ENCODE data around the gene CNOT6.

Gene CNOT6

DNA sequence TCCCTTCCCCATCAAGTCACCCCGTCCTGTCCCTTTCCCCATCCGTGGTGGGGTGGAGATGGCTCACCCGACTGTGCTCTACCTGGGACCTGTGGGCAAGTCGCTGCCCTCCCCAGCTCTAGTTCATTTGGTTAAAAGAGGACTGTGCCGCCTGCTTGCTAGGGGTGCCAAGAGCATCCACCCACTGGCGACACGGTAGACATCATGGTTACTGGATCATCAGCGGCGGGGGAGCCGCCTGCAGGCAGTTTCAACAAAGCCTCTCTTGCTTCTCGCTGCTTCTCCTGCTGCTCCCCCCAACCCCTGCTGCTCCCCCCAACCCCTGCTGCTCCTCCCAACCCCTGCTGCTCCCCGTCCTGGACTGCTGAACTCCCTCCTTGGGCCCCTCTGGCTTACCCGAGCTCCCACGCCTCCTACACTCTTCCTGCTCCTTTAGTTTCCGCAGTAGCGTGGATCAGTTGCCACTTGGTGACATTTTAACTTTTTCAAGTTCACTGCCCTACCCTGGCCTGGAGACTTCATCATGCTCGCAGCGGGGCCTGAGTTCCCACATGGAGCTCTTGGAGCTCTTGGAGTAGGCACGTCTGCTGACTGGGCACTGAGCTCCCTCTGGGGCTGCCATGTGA lies 119.1 kb downstream of the CNOT6 start:
- in situ Hi-C loops (cut with HindIII; ENCODE audit: low sequenced_read_pairs): no loop called here

DNA sequence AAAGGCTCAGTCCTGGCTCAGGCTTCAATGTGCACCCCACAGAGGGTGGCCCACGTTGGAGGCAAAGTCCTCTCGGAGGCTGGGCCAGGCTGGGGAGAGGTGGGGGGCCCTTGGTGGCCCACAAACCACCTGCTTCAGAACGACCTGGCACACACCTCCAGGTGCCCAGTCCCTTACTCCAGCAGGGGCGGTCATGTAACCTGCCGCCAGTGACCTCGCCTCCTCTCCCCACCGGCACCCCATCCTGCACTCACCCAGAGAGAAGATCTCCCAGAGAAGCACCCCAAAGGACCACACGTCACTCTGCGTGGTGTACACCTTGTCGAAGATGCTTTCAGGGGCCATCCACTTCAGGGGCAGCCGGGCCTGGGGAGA lies 119.6 kb downstream of the CNOT6 start:
- in situ Hi-C loops (cut with HindIII; ENCODE audit: low sequenced_read_pairs): no loop called here

DNA sequence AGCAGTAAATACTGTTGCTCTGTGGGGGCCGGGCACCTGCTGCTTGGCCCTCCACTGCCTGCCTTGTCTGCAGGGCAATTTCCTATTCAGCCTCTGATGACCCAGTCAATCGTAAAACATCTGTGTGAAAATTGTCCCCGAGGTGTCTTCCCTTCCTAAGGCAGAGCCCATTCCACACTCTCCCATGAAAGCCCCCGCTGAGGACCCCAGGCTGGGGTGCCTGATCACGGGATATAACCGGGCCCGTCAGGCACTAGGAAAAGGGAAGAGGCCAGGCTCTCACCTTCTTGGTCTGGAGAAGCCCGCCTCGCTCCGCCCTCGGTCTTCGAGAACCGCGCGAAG lies 124.3 kb downstream of the CNOT6 start:
- in situ Hi-C loops (cut with HindIII; ENCODE audit: low sequenced_read_pairs): no loop called here

GRCh38 chr5:180618829-180619562 lies 124.8 kb downstream of the CNOT6 start:
- in situ Hi-C loops (cut with HindIII; ENCODE audit: low sequenced_read_pairs): no loop called here

- in situ Hi-C loops (cut with HindIII; ENCODE audit: low sequenced_read_pairs): no loop called here
Measured at GRCh38 chr5:180619563-180619915, 125.4 kb downstream of the CNOT6 start.

GRCh38 chr5:180620014-180620413 lies 125.8 kb downstream of the CNOT6 start:
- in situ Hi-C loops (cut with HindIII; ENCODE audit: low sequenced_read_pairs): loop anchor here (5.0 kb wide), 1 partner anchor 73 kb away; no protein-coding TSS in a partner anchor

GRCh38 chr5:180621311-180621710 lies 127.1 kb downstream of the CNOT6 start:
- in situ Hi-C loops (cut with HindIII; ENCODE audit: low sequenced_read_pairs): loop anchor here (5.0 kb wide), 1 partner anchor 74 kb away; no protein-coding TSS in a partner anchor

GRCh38 chr5:180622910-180623309 lies 128.7 kb downstream of the CNOT6 start:
- in situ Hi-C loops (cut with HindIII; ENCODE audit: low sequenced_read_pairs): loop anchor here (5.0 kb wide), 1 partner anchor 76 kb away; no protein-coding TSS in a partner anchor

DNA sequence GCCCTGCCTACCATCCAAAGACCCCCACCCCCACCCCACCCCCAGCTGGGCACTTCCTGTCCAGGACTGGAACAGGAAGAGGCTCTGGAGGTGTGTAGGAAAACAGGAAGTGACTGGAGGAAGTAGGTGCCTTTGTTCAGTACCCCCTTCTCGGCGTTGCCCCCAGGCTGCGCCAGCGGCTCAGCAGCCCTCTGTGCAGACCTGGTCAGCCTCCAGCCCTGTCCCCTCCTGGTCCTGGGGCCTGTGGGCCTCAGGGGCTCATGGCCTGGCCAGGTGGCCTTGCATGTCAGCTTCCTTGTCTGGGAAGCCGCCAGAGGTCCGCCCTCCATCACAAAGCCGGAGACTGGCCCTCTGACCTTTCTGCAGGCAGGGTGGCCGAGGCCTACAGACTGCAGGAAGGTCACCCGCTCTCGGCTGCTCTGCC lies 129.2 kb downstream of the CNOT6 start:
- in situ Hi-C loops (cut with HindIII; ENCODE audit: low sequenced_read_pairs): loop anchor here (5.0 kb wide), 1 partner anchor 76 kb away; no protein-coding TSS in a partner anchor

GRCh38 chr5:180623844-180624243 lies 129.7 kb downstream of the CNOT6 start:
- in situ Hi-C loops (cut with HindIII; ENCODE audit: low sequenced_read_pairs): loop anchor here (5.0 kb wide), 1 partner anchor 77 kb away; no protein-coding TSS in a partner anchor

DNA sequence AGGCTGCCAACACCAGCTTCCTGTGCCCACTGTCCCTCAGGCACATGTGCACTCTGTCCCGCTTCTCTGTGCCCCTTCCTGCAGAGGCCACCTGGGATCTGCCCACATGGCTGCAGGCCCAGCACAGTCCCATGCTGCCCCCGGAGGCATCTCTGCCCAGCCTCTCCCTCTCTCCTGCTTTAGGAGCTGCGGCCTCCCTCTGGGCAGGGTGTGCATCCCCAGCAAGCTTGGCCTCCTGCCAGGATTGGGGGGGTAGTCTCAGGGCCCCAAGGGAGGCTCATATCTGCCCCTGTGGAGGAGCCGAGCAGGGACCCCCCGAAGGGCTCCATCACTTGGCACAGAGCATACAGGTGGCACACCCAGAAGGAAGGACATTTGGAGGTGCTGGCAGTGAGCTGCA lies 130.4 kb downstream of the CNOT6 start:
- in situ Hi-C loops (cut with HindIII; ENCODE audit: low sequenced_read_pairs): loop anchor here (5.0 kb wide), 1 partner anchor 77 kb away; no protein-coding TSS in a partner anchor

GRCh38 chr5:180625125-180625790 lies 131.1 kb downstream of the CNOT6 start:
- in situ Hi-C loops (cut with HindIII; ENCODE audit: low sequenced_read_pairs): no loop called here

DNA sequence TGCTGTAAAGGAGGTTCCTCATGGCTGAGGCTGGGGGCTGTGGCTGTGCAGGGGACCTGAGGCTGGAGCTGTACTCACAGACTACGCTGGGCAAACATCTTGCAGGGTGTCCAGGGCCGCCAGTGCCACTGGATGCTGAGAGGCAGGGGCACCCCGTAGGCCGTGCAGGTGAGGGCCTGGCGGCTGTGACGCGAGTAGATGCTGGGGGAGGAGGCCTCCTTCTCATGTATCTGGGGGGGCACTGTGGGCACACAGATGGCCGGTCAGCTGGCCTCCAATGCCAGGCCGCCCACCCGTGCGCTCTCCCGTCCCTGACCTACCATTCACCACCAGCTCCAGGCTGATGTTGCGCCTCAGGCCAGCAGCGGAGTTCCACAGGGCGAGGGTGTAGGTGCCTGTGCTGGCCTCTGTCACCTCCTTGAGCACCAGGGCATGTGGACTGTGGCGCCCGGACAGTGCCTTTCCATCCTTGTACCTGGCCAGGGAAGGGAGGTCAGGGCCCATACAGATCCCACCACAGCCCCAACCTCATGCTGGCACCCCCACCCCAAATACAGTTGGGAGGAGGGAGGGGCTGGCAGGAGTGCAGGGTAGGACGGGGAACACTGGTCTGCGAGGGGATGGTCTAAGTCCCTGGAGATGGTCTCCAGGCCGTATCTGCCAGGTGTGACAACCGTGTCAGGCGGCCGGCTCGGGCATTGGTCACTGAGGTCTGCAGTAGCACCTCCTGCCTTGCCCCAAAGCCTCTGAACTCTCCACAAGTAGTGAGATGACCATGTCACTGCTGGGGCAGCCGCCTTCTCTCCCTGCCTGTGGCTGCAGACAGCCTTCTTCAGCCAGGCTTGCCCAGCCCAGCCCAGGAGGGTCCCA lies 131.8 kb downstream of the CNOT6 start:
- in situ Hi-C loops (cut with HindIII; ENCODE audit: low sequenced_read_pairs): no loop called here

- in situ Hi-C loops (cut with HindIII; ENCODE audit: low sequenced_read_pairs): no loop called here
Measured at GRCh38 chr5:180626661-180627385, 132.6 kb downstream of the CNOT6 start.

DNA sequence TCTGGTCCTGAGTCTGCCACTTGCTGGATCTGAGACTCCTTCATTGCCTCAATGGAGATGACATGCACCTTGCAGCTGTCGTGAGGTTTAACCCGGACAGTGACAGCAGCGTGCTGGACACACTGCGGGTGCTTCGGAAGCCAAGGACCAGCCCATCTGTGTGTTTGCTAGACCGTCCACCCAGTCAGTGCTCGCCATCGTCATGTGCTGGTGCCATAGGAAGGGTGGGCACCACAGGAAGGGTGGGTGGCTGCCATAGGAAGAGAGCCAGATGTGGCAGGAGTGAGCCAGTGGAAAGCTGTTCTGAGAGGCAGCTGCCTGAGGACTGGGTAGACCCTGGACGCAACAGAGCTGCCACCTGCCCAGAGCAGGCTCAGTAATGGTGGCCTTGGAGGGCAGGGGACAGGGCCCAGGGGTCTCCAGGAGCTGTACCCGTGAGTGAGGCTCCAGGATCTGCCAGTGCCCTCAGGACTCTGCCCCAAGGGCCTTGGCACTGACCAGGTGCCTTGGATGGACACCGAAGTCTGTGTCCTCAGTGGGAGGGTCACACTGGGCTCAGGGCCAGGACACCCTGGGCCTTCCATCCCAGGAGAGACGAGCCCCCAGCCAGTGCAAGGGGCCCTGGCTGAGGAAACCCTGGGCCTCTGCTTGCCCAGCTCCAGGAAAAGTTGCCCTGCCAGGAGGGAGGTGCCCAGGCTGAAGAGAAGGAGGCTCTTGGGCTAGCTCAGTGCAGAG lies 133.4 kb downstream of the CNOT6 start:
- in situ Hi-C loops (cut with HindIII; ENCODE audit: low sequenced_read_pairs): no loop called here

All from endothelial cell of hepatic sinusoid (primary cell).